HG02759 (cell line): Measurements from ENCODE around the gene TBC1D14.

Experiments
- ATAC-seq: cut with Tn5 transposase; IDR thresholded peaks from one replicate; pipeline ENCODE4 v1.9.1; 2021; ENCODE audit warnings: mild to moderate bottlenecking, moderate library complexity; ENCODE audit not compliant: unreplicated experiment

TBC1D14 gene

GRCh38 chr4:6992728-6993677 is 83.4 kb downstream of the TBC1D14 start:
- ATAC-seq, result no peak

- no peak for ATAC-seq
Observed at GRCh38 chr4:6996481-6996880, 86.9 kb downstream of the TBC1D14 start.

- ATAC-seq, result no peak
Observed at GRCh38 chr4:6999172-7000086, 89.8 kb downstream of the TBC1D14 start.

- ATAC-seq, result no peak
Observed at GRCh38 chr4:7000421-7001176, 91.0 kb downstream of the TBC1D14 start.

GRCh38 chr4:7001271-7001670 is 91.6 kb downstream of the TBC1D14 start:
- no peak for ATAC-seq

- ATAC-seq, result no peak
Observed at GRCh38 chr4:7002336-7002735, 92.7 kb downstream of the TBC1D14 start.

GRCh38 chr4:7003176-7003878 is 93.7 kb downstream of the TBC1D14 start:
- ATAC-seq, result no peak

GRCh38 chr4:7003879-7004240 is 94.2 kb downstream of the TBC1D14 start:
- ATAC-seq, result no peak

GRCh38 chr4:7004331-7004730 is 94.7 kb downstream of the TBC1D14 start:
- ATAC-seq, result no peak

GRCh38 chr4:7005571-7005970 is 95.9 kb downstream of the TBC1D14 start:
- ATAC-seq, result no peak

- no peak for ATAC-seq
Observed at GRCh38 chr4:7006411-7006810, 96.8 kb downstream of the TBC1D14 start.

- no peak for ATAC-seq
Observed at GRCh38 chr4:7007142-7007907, 97.7 kb downstream of the TBC1D14 start.

- no peak for ATAC-seq
Observed at GRCh38 chr4:7007944-7008343, 98.3 kb downstream of the TBC1D14 start.

- ATAC-seq, result no peak
Observed at GRCh38 chr4:7009564-7009963, 99.9 kb downstream of the TBC1D14 start.

- ATAC-seq, result peak; percentile 41
Observed at GRCh38 chr4:7013175-7013574, 103.5 kb downstream of the TBC1D14 start.

GRCh38 chr4:7014815-7015214 is 105.2 kb downstream of the TBC1D14 start:
- ATAC-seq, result no peak

GRCh38 chr4:7015383-7016035 is 105.9 kb downstream of the TBC1D14 start:
- ATAC-seq, result no peak

- ATAC-seq, result no peak
Observed at GRCh38 chr4:7016086-7016485, 106.5 kb downstream of the TBC1D14 start.

- no peak for ATAC-seq
Observed at GRCh38 chr4:7016512-7016911, 106.9 kb downstream of the TBC1D14 start.
